NCI-H82 (cell line): Measurements from ENCODE around the gene SLX1A.
"Not testable (repeated sequence)": the region's sequence is repeated elsewhere in the genome, so short reads cannot be mapped to it uniquely, and the experiment has no call there.

Experiments used
- DNase-seq: peaks from one replicate; lab custom pipeline; 2025; lab: John Stamatoyannopoulos, UW

Gene SLX1A

GRCh38 chr16:30193615-30194014 lies at the start of gene SLX1A, which contains the start of gene BOLA2B:
Gene SLX1A, plus strand, starts transcription at chr16:30193875. Its CDS starts 210 bp downstream, at chr16:30194085.
Gene BOLA2B, minus strand, starts transcription at chr16:30193666. Its CDS starts 71 bp downstream, at chr16:30193595.
- not testable (repeated sequence) for DNase-seq

- DNase-seq, result no peak
Observed at GRCh38 chr16:30144017-30144416, 49.7 kb upstream of the SLX1A start.

- no peak for DNase-seq
Observed at GRCh38 chr16:30144917-30145316, 48.8 kb upstream of the SLX1A start.

GRCh38 chr16:30145657-30146056 lies 48.0 kb upstream of the SLX1A start:
- DNase-seq, result peak; percentile 23

- peak; percentile 80 for DNase-seq
Observed at GRCh38 chr16:30147843-30148510, 45.7 kb upstream of the SLX1A start.

GRCh38 chr16:30149250-30149930 lies 44.3 kb upstream of the SLX1A start:
- no peak for DNase-seq

GRCh38 chr16:30151091-30151490 lies 42.6 kb upstream of the SLX1A start:
- peak; percentile 48 for DNase-seq

- DNase-seq, result no peak
Observed at GRCh38 chr16:30152517-30152916, 41.2 kb upstream of the SLX1A start.

GRCh38 chr16:30155188-30155587 lies 38.5 kb upstream of the SLX1A start:
- no peak for DNase-seq

GRCh38 chr16:30157214-30157613 lies 36.5 kb upstream of the SLX1A start:
- DNase-seq, result no peak

GRCh38 chr16:30163538-30163937 lies 30.1 kb upstream of the SLX1A start:
- DNase-seq, result no peak

GRCh38 chr16:30166202-30166902 lies 27.3 kb upstream of the SLX1A start:
- no peak for DNase-seq

GRCh38 chr16:30168746-30169145 lies 24.9 kb upstream of the SLX1A start:
- not testable (repeated sequence) for DNase-seq

- DNase-seq, result not testable (repeated sequence)
Observed at GRCh38 chr16:30169416-30169815, 24.3 kb upstream of the SLX1A start.

- not testable (repeated sequence) for DNase-seq
Observed at GRCh38 chr16:30170145-30170544, 23.5 kb upstream of the SLX1A start.

GRCh38 chr16:30173054-30173453 lies 20.6 kb upstream of the SLX1A start:
- DNase-seq, result no peak

GRCh38 chr16:30176876-30177275 lies 16.8 kb upstream of the SLX1A start:
- DNase-seq, result not testable (repeated sequence)

- DNase-seq, result no peak
Observed at GRCh38 chr16:30179195-30179594, 14.5 kb upstream of the SLX1A start.

GRCh38 chr16:30179931-30180330 lies 13.7 kb upstream of the SLX1A start:
- no peak for DNase-seq

- DNase-seq, result no peak
Observed at GRCh38 chr16:30180741-30181140, 12.9 kb upstream of the SLX1A start.

GRCh38 chr16:30183233-30184095 lies 10.2 kb upstream of the SLX1A start, which contains the start of gene CORO1A:
Gene CORO1A, plus strand, starts transcription at chr16:30183602. Its CDS starts 1,608 bp downstream, at chr16:30185210.
- DNase-seq, result peak; percentile 86
